ENCODE measurements around the gene TMSB4X. TPM values are rescaled to one million over a fixed set of nuclear protein-coding genes. Genes with fewer than 3 reads are reported as not detected.
A peak's percentile ranks its signal among the peaks of the same experiment; 100 is the strongest.
"Not testable (repeated sequence)": the region's sequence is repeated elsewhere in the genome, so short reads cannot be mapped to it uniquely, and the experiment has no call there.

Gene TMSB4X
- total RNA-seq, 1 donor from 2014 or later = 2,306 TPM

GRCh38 chrX:12954981-12955380 is 19.9 kb upstream of the TMSB4X start:
- DNase-seq (ENCODE audit: low read depth) = no peak

GRCh38 chrX:12955882-12956703 is 18.8 kb upstream of the TMSB4X start:
- peak; percentile 54 for DNase-seq (ENCODE audit: low read depth)

GRCh38 chrX:12956704-12957534 is 18.0 kb upstream of the TMSB4X start:
- DNase-seq (ENCODE audit: low read depth) = peak; percentile 26

- no peak for DNase-seq (ENCODE audit: low read depth)
These were observed 16.9 kb upstream of the TMSB4X start for GRCh38 chrX:12958059-12958458.

- DNase-seq (ENCODE audit: low read depth) = no peak
These were observed 16.4 kb upstream of the TMSB4X start for GRCh38 chrX:12958461-12958860.

- DNase-seq (ENCODE audit: low read depth) = no peak
These were observed 13.7 kb upstream of the TMSB4X start for GRCh38 chrX:12961196-12961718.

GRCh38 chrX:12962041-12962504 is 12.8 kb upstream of the TMSB4X start:
- no peak for DNase-seq (ENCODE audit: low read depth)

GRCh38 chrX:12963210-12963850 is 11.6 kb upstream of the TMSB4X start:
- DNase-seq (ENCODE audit: low read depth) = not testable (repeated sequence)

- no peak for DNase-seq (ENCODE audit: low read depth)
These were observed 9.6 kb upstream of the TMSB4X start for GRCh38 chrX:12965131-12965940.

GRCh38 chrX:12966151-12966550 is 8.8 kb upstream of the TMSB4X start:
- DNase-seq (ENCODE audit: low read depth) = no peak

- DNase-seq (ENCODE audit: low read depth) = no peak
These were observed 7.0 kb upstream of the TMSB4X start for GRCh38 chrX:12967711-12968465.

GRCh38 chrX:12970691-12971202 is 4.2 kb upstream of the TMSB4X start:
- no peak for DNase-seq (ENCODE audit: low read depth)

- no peak for DNase-seq (ENCODE audit: low read depth)
These were observed 3.5 kb upstream of the TMSB4X start for GRCh38 chrX:12971282-12972003.

GRCh38 chrX:12972243-12972642 is 2.7 kb upstream of the TMSB4X start:
- no peak for DNase-seq (ENCODE audit: low read depth)

GRCh38 chrX:12972878-12973560 is 1.9 kb upstream of the TMSB4X start:
- no peak for DNase-seq (ENCODE audit: low read depth)

GRCh38 chrX:12973561-12974304 is 1.2 kb upstream of the TMSB4X start:
- DNase-seq (ENCODE audit: low read depth) = no peak

- peak; percentile 75 for DNase-seq (ENCODE audit: low read depth)
These were observed 560 bp upstream of the TMSB4X start for GRCh38 chrX:12974305-12974795.

GRCh38 chrX:12975670-12975965 is 708 bp downstream of the TMSB4X start:
- peak; percentile 20 for DNase-seq (ENCODE audit: low read depth)
